Cardiac muscle cell (in vitro differentiated cells and primary cell): ENCODE data around the gene ASGR2. TPM values are rescaled to one million over a fixed set of nuclear protein-coding genes. Genes with fewer than 3 reads are reported as not detected.

Experiments
- DNase-seq, 2 donors: peaks; one replicate each; pipeline versions ENCODE4 v3.0.0 to v3.0.0-alpha.2; 2010 to 2017; ENCODE audit warnings: low read depth in 1 of 2, low spot score in 1 of 2
- H3K27ac ChIP-seq: fragments of 200-600 bp; sonication (generic); 2 replicates; pipeline ENCODE4 v1.5.1; 2016
- H3K27me3 ChIP-seq: fragments of 200-600 bp; sonication (generic); 2 replicates; pipeline ENCODE4 v1.6.0; 2016; ENCODE audit warnings: control low read depth
- H3K36me3 ChIP-seq: fragments of 200-600 bp; sonication (generic); 2 replicates; pipeline ENCODE4 v1.5.1; 2016; ENCODE audit warnings: control low read depth
- H3K4me1 ChIP-seq: fragments of 200-600 bp; sonication (generic); 2 replicates; pipeline ENCODE4 v1.8.1; 2017; ENCODE audit warnings: low read depth, mild to moderate bottlenecking, mixed run types
- H3K4me3 ChIP-seq: fragments of 200-600 bp; sonication (generic); 2 replicates; pipeline ENCODE4 v1.5.1; 2016; ENCODE audit warnings: mild to moderate bottlenecking
- H3K9me3 ChIP-seq: fragments of 200-600 bp; sonication (generic); 2 replicates; pipeline ENCODE4 v1.5.1; 2017; ENCODE audit warnings: low read depth, mild to moderate bottlenecking, control low read depth
- polyA plus RNA-seq: library from polyadenylated mRNA; unstranded; fragments of >200 nt; fragmentation: Nextera tagmentation; extraction: Ambion mirVana; gene quantifications from 2 replicates; pipeline ENCODE4 v1.2.1, GENCODE V29; 2016
- total RNA-seq: library from RNA; depleted of rRNA; stranded (reverse); fragments of >200 nt; gene quantifications from 2 replicates; pipeline ENCODE4 v1.2.3, GENCODE V29; 2016
- TF ChIP-seq, protein P1 (sequence below): IDR thresholded peaks from 2 replicates; pipeline ENCODE4 v1.5.1; 2012; ENCODE audit warnings: low read depth, mild to moderate bottlenecking, low read length

Gene ASGR2
- total and polyA plus RNA-seq, 2 experiments from 2014 or later = 0.10 TPM; not detected in 1

DNA sequence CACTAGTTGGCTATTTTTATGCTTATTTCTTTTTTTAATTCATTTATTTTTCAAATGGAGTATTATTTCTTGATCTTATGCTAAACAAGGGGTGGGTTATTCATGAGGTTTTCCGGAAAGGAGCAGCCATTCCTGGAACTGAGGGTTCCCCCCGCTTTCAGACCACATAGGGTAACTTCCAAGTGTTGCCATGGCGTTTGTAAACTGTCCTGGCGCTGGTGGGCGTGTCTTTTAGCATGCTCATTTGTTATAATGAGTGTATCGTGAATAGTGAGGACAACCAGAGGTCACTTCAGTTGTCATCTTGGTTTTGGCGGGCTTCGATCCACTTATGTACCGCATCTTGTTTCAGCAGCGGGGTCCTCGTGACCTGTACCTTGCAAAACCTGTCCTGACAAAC lies 29.6 kb upstream of the ASGR2 start:
- no peak for DNase-seq
- Histone ChIP-seq H3K9me3 (no peaks in the 10 kb centered on the region), H3K27me3 (no peaks in the 10 kb centered on the region), H3K4me1 (no peaks in the 10 kb centered on the region), H3K36me3 (no peaks in the 10 kb centered on the region), H3K4me3 (no peak overlapping the region), H3K27ac (no peak overlapping the region)
- TF ChIP-seq, protein P1, sequence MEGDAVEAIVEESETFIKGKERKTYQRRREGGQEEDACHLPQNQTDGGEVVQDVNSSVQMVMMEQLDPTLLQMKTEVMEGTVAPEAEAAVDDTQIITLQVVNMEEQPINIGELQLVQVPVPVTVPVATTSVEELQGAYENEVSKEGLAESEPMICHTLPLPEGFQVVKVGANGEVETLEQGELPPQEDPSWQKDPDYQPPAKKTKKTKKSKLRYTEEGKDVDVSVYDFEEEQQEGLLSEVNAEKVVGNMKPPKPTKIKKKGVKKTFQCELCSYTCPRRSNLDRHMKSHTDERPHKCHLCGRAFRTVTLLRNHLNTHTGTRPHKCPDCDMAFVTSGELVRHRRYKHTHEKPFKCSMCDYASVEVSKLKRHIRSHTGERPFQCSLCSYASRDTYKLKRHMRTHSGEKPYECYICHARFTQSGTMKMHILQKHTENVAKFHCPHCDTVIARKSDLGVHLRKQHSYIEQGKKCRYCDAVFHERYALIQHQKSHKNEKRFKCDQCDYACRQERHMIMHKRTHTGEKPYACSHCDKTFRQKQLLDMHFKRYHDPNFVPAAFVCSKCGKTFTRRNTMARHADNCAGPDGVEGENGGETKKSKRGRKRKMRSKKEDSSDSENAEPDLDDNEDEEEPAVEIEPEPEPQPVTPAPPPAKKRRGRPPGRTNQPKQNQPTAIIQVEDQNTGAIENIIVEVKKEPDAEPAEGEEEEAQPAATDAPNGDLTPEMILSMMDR = no peak

DNA sequence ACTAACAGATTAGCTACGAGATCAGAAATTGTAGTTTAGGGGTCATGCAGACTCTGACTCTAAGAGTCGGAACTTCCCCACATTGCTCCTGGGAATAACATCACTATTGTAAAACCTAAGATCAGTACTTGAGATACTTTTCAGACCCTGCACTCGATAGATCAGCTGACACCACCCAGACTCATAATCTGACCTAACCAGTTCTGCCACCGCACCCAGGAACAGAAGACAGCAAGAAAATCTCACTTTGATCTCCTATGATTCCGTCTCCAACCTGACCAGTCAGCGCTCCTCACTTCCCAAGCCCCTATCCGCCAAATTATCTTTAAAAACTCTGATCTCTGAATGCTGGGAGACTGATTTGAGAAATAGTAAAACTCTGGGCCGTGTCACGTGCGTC lies 27.2 kb upstream of the ASGR2 start:
- no peaks in the 10 kb centered on the region for H3K4me1 ChIP-seq
- no peak overlapping the region for H3K27ac ChIP-seq
- no peaks in the 10 kb centered on the region for H3K9me3 ChIP-seq
- H3K27me3 ChIP-seq = no peaks in the 10 kb centered on the region
- no peaks in the 10 kb centered on the region for H3K36me3 ChIP-seq
- TF ChIP-seq, protein P1 = no peak
- DNase-seq = no peak
- H3K4me3 ChIP-seq = no peak overlapping the region

DNA sequence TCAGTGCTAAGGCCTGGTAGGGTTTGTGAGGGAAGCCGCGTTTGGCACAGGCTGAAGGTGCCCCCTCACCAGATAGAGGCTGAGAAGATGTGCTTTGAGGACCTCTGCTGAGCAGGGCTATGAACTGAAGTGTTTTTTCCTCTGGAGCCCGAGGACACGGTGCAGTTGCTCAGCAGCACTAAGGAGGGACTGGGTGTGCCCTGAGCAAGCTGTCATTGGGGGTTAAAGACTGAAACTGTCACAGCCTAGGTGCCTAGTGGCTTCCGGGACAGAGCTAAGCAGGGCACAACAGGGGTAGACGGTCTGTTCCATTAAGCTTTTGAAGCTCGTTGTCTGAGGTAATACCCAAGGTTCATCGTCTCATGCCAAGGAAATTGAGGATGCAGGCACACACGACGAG lies 24.8 kb upstream of the ASGR2 start:
- no peaks in the 10 kb centered on the region for H3K9me3 ChIP-seq
- no peaks in the 10 kb centered on the region for H3K4me1 ChIP-seq
- DNase-seq = no peak
- TF ChIP-seq, protein P1 = no peak
- no peak overlapping the region for H3K4me3 ChIP-seq
- no peak overlapping the region for H3K27ac ChIP-seq
- no peaks in the 10 kb centered on the region for H3K36me3 ChIP-seq
- no peaks in the 10 kb centered on the region for H3K27me3 ChIP-seq

DNA sequence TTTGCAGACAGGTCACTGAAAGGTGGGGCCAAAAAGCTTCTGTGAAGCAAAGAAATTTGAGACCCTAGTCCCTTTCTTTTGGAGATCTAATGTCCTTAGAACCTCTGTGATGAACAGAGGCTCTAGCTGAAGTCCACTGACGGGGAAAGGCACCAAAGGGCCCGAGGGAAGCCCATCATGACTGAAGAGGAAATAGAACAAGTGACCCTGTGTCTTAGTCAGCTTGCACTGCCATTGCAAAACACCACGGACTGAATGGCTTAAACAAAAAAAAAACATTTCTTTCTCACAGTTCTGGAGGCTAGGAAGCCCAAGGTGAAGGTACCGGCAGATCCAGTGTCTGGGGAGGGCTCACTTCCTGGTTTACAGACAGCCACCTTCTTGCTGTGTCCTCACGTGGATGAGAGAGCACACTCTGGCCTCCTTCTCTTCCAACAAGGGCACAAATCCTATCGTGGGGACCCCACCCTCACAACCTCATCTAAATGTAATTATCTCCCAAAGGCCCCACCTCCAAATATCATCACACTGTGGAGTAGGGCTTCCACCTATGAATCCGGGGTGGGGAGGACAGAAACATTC lies 24.3 kb upstream of the ASGR2 start:
- no peak for DNase-seq
- Histone ChIP-seq H3K4me1 (no peaks in the 10 kb centered on the region), H3K9me3 (no peaks in the 10 kb centered on the region), H3K36me3 (no peaks in the 10 kb centered on the region), H3K27ac (no peak overlapping the region), H3K27me3 (no peaks in the 10 kb centered on the region), H3K4me3 (no peak overlapping the region)
- TF ChIP-seq, protein P1 = no peak

DNA sequence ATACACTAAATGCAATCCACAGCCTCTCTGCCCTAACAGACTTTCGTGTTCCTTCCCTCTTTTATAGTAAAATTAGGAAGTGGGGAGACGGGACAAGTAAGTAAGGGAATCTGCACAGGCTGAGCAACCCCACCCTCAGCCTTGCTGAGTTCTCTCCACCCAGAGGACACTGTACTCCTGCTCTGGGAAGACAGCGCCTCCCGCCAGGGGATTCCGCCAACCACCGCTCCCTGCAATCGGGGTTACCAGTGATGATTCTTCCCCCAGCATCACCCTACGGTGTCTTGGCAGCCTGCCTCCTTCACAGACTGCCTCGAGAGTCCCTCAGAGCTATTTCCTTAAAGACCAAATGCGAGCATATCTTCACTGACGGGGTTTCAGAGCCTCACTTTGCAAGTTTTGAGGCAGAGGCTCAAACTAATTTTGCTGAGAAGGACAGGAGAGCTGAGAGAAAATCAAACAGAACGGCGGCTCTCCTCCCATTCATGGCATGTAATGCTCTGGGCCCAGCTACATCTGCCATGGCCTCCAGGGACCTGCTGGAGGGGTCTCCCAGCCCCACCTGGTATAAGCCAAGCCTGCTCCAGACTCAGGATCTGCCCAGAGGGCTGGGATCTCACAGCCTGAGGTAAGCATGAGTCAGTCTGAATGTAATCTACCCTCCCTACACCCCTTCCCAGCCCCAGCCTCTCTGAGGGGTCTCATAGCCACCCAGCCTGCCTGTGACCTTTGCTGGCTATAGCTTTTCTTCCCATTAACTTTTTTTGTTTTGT lies 22.7 kb upstream of the ASGR2 start:
- no peak for DNase-seq
- H3K27ac ChIP-seq = no peak overlapping the region
- no peaks in the 10 kb centered on the region for H3K4me1 ChIP-seq
- no peaks in the 10 kb centered on the region for H3K9me3 ChIP-seq
- H3K27me3 ChIP-seq = no peaks in the 10 kb centered on the region
- no peaks in the 10 kb centered on the region for H3K36me3 ChIP-seq
- no peak overlapping the region for H3K4me3 ChIP-seq
- TF ChIP-seq, protein P1 = no peak
